Activated CD4-positive, alpha-beta T cell treated with anti-CD3 and anti-CD28 coated beads, Interleukin-2, amount 50 U/mL, for 48 hours (primary cell): ENCODE results near the gene ERC1.
"Not testable (repeated sequence)": the region's sequence is repeated elsewhere in the genome, so short reads cannot be mapped to it uniquely, and the experiment has no call there.

Experiments used
- DNase-seq, 2 experiments: peaks; one replicate each; pipeline ENCODE4 v3.0.0-alpha.2; 2020

Gene ERC1

DNA sequence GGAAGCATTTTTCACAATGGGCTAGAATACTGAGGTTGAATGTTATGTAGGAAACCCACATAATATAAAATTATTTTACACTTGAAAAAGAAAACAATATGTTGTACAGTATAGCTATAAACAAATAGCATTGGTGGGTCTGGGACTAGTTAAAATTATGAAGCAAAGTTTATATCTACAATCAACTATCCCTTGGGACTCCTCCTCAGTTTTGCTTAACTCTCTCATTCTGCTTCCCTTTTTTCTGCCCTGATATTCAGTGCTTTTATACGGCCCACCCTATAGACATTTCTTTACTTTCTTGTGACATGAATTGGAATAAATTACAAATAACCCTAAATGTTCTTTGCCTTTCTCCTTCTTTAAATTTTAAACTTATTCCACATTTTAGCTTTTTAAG lies 302.9 kb downstream of the ERC1 start:
- no peak for DNase-seq

GRCh38 chr12:1297206-1297605 lies 306.2 kb downstream of the ERC1 start:
- DNase-seq: no peak

- no peak for DNase-seq
Measured at GRCh38 chr12:1297639-1298175, 306.7 kb downstream of the ERC1 start.

DNA sequence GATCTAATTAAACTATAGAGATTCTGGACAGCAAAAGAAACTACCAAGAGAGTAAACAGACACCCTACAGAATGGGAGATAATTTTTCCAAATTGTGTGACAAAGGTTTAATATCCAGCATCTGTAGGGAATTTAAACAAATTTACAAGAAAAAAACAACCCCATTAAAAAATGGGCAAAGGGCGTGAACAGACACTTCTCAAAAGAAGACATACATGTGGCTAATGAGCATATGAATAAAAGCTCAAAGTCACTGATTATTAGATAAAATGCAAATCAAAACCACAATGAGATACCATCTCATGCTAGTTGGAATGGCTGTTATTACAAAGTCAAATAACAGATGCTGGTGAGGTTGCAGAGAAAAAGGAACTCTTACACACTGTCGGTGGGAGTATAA lies 309.4 kb downstream of the ERC1 start:
- DNase-seq: no peak

DNA sequence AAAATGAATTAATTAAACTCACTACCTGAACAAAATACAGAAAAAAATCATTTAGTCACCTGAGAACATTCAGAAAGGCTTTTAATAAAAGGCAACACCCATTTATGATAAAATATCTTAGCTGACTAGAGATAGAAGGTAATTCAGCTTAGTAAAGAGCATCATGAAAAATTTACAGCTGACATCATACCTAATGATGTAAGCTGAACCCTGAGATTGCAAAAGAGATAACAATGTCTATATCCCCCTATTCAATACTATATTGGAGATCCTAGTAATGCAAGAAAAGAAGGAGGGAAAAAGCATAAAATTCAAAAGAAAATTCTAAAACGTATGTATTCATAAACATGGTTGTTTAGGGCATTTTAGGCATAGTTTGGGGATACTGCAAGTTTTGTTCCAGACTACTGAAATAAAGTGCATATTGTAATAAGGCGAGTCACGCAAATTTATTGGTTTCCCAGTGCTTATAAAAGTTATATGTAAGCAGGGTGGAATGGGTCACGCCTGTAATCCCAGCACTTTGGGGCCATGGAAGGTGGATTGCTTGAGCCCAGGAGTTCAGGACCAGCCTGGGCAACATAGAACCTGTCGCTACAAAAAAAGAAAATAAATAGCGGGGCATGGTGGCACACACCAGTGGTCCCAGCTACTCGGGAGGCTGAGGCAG lies 311.3 kb downstream of the ERC1 start:
- DNase-seq: no peak

- no peak for DNase-seq
Measured at GRCh38 chr12:1305063-1305434, 314.0 kb downstream of the ERC1 start.

DNA sequence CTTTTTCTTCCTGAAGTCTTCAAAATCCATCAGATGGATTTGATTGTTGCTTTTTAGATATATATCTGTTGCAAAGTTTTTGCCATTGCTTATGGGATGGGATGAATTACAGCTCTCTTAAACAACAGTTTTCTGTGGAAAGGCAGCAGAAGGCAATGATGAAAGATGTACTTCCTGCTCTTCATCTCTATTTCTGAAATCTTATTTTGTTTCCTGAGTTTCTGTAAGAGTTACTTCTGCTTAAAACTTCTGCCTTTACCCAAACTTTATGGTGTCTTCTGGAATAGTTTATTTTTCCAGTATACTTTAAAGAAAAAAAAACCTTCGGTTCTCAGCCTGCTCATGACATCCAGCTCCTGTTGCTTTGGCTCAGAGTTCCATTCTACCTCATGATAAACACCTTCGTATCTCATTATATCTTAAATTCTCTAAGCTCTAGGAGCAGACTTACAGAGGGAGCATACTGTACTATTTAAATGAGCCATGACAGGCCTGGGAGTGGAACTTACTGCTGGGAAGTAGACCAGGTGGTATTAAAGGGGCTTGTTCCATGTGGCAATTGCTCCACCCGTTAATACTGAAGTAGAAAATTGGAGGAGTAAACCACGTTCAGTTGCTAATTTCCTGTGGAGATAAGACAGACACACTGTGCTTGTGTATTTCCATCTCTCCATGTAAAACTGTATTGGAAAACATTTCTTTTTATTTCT lies 314.9 kb downstream of the ERC1 start:
- DNase-seq: no peak

- no peak for DNase-seq
Measured at GRCh38 chr12:1306817-1307216, 315.8 kb downstream of the ERC1 start.

DNA sequence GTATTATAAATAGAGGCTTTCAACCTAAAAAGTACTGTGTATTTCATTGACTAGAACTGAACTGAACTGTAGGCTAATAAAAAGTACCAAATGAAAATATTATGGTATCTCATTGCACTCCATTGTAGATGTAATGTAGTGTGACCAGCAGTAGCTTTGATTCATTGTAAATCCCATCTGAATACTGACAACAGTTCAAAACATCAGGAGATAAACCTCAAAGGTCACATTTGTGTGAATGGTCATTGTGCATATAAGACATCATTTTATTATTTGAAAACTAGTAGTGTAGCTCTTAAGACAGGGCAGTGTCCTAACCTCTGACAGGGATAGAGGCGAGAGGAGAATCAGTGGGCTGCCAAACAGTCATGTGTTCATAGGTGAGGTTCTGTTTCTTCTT lies 316.8 kb downstream of the ERC1 start:
- DNase-seq: no peak

- DNase-seq: no peak
Measured at GRCh38 chr12:1309613-1310012, 318.6 kb downstream of the ERC1 start.

GRCh38 chr12:1310653-1311052 lies 319.6 kb downstream of the ERC1 start:
- no peak for DNase-seq

- DNase-seq: no peak
Measured at GRCh38 chr12:1311145-1311544, 320.1 kb downstream of the ERC1 start.

DNA sequence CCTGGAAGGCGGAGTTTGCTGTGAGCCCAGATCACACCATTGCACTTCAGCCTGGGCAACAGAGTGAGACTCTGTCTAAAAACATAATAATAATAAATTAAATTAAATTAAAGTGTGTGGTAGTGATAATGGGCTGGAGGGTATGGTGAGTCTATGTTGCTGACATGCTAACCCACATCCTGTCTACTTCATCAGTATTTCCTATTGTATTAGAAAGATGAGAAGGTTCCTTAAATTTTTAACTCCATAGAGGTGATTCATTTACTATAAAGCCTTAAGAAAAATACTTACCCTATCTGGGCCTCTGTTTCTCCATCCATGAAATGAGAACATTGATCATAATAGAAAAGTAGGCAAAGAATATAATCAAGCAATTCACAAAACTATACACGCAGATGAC lies 322.9 kb downstream of the ERC1 start:
- DNase-seq: no peak

DNA sequence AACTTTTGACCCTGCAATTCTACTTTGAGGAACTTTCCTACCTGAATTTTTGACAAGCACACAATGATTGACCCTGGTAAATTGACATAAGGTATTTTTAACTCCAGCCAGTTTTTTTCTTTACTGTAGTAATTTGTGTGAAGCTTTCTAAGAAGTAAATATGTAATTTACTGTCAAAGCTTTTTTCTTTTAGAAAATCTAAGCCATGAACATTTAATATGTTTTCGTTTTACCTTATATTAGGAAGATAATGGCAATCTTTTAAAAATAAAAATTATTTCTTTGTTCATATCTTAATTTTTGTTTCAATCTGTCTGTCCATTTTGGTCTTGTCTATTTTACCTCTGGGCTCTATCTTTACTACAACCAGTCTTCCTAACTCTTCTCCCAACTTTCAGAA lies 323.5 kb downstream of the ERC1 start:
- no peak for DNase-seq

DNA sequence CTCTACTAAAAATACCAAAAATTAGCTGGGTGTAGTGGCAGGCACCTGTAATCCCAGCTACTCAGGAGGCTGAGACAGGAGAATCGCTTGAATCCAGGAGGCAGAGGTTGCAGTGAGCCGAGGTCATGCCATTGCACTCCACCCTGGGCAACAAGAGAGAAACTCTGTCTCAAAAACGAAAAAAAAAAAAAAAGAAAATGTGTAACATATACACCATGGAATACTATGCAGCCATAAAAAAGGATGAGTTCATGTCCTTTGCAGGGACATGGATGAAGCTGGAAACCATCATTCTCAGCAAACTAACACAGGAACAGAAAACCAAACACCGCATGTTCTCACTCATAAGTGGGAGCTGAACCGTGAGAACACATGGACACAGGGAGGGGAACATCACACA lies 326.0 kb downstream of the ERC1 start:
- not testable (repeated sequence) for DNase-seq

DNA sequence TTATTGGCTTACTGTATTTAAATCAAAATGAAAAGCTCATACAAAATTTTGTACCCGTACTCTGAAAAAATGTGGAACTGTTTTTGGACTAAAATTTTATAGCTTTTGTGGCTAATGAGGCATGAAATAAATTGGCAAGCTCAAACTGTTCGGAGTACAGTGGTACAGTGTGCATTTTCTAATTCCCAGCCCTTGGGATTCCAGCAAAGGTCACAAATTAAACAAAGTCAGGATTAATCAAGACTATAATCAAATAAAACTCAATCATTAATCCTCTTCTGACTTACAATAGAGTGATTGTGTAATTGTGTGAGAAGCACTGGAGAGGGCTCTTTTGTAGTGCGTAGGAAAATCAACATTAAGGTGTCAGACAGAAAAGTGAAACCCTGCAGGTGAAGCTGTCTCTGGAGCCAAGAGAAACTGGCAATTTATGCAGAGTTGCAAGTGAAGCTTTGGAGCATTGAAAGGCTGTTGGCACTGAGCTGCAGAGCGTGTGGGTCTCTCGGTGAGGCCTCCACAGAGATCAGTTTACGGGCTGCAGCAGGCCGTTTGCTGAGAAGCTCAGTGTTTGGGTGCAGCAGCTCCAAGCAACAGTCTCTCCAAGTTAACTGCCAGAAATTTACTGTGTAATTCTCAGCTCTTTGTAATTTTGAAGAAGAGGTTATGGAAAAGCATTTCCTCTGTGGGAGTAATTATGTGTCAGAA lies 327.5 kb downstream of the ERC1 start:
- DNase-seq: no peak

- no peak for DNase-seq
Measured at GRCh38 chr12:1319212-1319611, 328.2 kb downstream of the ERC1 start.

- DNase-seq: no peak
Measured at GRCh38 chr12:1320021-1320420, 329.0 kb downstream of the ERC1 start.

- no peak for DNase-seq
Measured at GRCh38 chr12:1322821-1323220, 331.8 kb downstream of the ERC1 start.

GRCh38 chr12:1324099-1324498 lies 333.1 kb downstream of the ERC1 start:
- no peak for DNase-seq

DNA sequence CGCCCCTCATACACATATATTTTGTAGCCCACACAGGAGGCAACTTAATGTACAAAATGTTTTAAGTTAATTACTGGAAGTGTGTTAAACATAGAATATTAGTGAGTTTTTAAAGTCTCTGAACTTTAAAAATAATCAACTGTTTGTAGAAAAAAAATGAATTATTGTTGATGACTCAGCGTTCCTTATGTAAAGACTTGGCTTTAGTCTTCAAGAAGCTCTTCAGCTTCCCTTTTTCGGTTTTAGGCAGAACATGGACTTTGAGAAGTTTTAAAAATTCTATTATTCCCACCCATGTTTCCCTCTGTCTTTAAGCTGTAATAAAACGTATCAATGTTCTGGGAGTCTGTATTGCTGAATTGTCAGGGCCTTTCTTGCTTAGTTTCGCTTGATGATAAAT lies 333.9 kb downstream of the ERC1 start:
- DNase-seq: no peak

DNA sequence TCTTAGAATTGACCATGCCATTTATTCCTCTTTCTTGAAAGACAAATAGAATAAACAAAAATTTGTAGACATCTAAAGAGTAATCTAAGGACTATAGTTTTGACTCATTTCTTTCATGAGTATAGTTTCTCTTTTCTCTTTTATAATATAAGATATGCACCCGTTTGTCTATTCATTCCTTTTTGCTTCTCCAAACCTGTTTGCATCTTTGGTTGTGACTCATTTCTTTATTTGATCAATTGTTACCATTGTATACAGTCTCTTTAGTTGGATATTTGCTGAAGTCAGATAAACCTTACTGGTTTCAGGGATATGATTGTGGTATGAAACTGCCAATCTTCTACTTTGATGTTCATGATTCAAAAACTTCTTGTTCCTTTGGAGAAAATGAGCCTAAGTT lies 334.6 kb downstream of the ERC1 start:
- DNase-seq: no peak

GRCh38 chr12:1326258-1326657 lies 335.2 kb downstream of the ERC1 start:
- no peak for DNase-seq

DNA sequence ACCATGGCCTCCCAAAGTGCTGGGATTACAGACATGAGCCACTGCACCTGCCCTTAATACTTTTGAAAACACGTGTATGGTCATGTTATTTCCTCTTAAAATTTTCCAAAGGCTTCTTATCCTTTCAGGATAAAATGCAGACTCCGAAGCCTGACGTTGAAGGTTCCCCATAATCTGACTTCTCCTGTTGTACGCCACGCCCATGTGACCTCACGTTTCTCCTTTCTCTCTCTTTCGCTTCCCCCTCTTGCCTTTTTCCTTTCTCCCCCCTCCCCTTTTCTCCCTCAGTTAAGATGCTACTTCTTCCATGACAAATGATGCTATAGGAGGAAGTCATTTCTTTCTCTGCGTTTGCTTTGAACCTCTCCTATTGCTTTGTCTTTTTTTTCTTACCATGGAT lies 337.4 kb downstream of the ERC1 start:
- DNase-seq: no peak
